GM18870 (cell line): ENCODE measurements around the gene S1PR2.
"Not testable (repeated sequence)": the region's sequence is repeated elsewhere in the genome, so short reads cannot be mapped to it uniquely, and the experiment has no call there.

Experiments used
- ATAC-seq: cut with Tn5 transposase; IDR thresholded peaks from one replicate; pipeline ENCODE4 v1.9.1; 2021; ENCODE audit warnings: moderate library complexity; ENCODE audit not compliant: unreplicated experiment

Gene S1PR2

DNA sequence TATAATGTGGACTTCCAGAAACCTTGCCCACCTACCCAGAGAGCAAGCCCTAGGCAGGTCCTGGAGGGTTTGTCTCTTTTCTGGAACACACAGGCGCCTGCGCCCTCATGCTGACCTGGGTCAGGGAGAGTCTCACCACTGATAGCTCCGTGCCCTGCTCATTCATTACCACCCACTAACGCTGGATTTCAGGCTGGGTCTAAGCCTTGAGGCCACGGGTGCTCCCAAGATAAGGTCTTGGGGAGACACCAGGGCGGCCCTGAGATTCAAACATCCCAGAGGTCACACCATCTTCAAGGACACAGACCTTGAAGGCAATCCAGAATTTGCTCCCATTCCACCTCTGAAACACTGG is 5.1 kb downstream of the S1PR2 start:
- ATAC-seq: no peak

DNA sequence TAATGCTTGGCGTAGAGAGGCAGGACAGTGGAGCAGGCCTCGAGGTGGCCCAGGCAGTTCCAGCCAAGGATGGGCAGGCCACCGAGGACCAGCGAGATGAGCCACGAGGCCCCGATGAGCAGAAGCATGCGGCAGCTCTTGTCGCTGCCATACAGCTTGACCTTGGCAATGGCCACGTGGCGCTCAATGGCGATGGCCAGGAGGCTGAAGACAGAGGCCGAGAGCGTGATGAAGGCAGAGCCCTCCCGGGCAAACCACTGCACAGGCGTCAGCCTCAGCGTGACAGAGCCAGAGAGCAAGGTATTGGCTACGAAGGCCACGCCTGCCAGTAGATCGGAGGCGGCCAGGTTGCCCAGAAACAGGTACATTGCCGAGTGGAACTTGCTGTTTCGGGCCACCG is 6.8 kb downstream of the S1PR2 start:
- no peak for ATAC-seq

DNA sequence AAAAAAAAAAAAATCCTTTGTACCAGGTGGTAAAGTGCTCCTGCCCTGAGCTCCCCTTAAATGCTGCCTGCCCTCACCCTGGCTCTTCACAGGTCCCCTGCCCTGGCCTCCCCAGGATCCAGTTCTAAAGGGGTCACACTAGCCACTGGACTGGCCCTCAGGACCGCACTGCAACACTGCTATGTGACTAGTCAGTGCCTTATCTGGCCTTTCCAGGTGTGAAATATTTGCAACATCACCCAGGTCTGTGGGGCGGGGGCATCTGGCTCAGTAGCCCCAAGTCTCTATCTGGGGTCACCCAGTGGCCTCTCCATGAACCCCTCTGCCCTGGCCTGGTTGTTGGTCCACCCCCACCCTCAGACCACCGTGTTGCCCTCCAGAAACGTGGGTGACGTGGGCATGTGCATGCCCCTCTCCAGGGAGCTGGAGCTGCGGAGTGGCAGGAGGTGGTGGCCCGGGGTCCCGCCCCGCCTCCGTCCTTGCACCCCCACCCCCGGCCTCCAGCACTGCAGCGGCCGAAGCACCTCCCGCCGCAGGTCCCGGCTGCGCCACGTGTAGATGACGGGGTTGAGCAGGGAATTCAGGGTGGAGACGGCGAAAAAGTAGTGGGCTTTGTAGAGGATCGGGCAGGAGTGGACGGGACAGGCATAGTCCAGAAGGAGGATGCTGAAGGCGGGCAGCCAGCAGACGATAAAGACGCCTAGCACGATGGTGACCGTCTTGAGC is 7.5 kb downstream of the S1PR2 start:
- ATAC-seq: no peak

DNA sequence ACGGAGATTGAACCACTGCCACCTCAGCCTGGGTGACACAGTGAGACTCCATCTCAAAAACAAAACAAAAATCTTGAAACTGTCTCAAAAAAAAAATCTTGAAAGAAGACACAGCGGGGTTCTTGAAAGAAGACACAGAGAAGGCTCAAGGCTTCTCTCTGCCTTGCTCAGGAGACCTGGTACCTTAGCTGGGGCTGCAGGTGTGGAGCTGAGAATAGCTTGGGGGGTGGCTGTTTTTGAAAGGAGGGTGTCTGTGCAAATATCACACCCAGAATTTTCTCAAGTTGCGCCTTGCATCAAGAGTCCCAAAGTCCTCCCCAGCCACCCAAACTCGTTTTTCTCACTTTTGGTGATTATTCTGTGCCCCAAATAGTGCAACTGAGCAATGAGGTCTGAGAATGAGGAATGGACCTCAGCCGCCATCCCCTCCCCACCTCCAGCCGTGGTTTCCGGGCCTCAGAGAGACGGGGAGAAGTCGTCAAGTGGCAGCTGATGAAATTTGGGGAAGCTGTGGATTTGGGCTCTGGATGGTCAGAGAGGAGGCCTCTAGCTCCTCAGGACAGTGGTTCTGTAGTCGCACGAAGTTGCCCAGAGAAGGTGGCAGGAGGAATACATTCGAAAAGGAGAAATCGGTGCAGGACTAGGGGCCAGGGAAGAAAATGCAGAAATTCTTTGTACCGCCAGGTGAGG is 8.8 kb downstream of the S1PR2 start:
- no peak for ATAC-seq

DNA sequence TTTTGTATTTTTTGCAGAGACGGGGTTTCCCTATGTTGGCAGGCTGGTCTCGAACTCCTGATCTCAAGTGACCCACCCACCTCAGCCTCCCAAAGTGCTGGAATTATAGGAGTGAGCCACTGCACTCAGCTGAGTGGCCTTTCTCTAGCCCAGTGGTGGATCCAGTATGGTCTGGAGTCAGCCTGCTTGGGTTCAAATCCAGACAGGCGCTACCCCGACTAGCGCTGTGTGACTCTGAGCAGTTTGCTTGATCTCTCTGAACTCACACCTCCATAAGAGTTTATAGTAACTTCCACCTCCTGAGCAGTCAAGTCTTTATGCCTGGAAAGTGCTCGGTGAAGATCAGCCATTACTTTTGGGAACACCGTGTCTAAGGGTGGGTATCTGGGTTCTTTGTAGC is 10.4 kb downstream of the S1PR2 start:
- no peak for ATAC-seq

DNA sequence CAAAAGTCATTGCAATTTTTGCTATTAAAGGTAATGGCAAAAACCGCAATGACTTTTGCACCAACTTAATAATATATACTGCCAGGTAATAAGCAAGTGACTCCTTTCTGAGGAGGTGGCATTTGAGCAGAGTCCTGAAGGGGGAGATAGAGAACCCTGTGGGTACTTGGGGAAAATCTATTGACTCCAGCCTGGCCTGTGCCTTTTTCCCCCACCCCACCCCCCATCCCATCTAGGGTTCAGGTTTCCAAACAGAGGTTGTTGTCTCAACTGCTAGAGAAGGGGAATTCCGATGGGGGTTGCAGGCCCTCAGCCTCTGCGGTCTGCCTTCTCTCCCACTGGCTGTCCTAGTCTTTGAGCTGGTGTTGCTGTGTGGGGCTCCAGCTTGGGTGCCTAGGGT is 11.5 kb downstream of the S1PR2 start:
- ATAC-seq: no peak

DNA sequence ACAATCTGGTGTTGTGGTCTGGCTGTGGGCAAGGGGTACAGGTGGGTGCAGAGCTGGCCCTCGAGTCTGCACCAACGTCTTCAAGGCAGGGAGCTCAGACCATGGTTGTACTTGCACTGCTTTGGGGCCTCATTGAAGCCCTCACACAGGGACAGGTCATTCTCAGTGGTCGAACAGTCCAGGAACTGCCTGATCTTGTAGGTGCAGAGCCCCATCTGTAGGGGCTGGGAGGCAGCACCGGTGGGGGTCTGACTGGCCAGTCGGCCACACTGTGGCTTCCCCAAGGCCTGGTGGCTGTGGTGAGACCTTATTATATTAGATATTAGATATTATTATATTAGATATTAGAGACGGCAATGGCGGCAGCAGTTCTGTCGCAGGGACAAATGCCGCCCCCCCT is 14.0 kb downstream of the S1PR2 start:
- ATAC-seq: no peak

DNA sequence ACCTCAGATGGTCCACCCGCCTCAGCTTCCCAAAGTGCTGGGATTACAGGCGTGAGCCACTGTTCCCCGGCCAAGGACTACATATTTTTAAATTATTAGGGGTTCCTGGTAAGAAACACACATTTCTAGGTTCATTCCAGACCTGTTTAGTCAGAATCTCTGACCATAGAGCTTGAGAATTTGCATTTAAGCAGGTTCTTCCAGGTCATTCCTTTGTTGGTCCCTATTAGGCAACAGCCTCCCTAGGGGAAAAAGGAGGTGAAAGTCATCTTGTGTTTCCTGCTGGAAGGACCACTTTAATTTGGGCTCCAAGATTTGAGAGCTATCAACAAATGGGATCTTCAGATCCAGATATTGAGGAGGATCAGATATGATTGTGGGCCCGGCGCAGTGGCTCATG is 16.3 kb downstream of the S1PR2 start:
- no peak for ATAC-seq

DNA sequence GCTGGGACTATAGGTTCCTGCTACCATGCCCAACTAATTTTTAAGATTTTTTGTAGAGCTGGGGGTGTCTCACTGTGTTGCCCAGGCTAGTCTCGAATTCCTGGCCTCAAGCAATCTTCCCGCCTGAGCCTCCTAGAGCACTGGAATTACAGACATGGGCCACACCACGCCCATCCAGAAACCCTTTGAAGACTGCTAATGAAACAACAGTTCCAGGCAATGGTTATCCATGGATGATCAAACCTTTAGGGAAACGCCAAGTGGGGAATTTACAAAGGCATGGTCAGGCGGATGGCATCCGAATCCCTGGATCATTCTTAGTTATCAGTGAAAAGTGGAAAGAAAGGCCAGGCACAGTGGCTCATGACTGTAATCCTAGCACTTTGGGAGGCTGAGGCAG is 19.4 kb downstream of the S1PR2 start:
- no peak for ATAC-seq

DNA sequence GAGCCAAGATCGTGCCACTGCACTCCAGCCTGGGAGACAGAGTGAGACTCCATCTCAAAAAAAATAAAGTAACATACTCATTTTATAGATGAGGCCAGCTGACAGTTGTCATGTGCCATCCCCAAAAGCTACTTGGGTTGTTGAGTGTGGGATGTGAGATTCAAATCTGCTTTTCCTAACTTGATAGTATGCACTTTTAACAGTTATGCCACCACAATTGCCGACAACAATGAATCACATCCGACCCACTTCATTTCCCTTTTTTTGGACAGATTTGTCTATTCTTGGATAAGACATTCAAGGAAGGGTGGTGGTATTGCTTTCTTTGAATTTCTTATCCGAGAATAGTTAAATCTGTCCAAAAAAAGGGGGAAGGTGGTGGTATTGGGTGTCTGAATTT is 20.1 kb downstream of the S1PR2 start:
- no peak for ATAC-seq

DNA sequence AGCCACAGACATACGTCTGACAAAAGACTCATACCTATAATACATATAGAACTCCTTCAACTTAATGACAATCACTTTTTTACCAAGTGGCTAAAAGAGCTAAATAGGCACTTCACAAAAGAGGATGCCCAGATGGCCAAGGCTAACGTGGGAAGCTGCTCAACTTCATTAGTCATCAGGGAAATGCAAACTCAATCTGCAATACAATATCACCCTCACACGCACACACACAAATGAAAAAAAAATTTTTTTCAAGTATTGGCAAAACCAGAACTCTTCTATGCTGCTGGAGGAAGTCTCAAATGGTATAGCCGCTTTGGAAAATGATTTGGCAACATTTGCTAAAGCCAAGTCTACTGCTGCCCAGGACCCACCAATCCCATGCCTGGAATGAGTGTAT is 21.8 kb downstream of the S1PR2 start:
- ATAC-seq: no peak

DNA sequence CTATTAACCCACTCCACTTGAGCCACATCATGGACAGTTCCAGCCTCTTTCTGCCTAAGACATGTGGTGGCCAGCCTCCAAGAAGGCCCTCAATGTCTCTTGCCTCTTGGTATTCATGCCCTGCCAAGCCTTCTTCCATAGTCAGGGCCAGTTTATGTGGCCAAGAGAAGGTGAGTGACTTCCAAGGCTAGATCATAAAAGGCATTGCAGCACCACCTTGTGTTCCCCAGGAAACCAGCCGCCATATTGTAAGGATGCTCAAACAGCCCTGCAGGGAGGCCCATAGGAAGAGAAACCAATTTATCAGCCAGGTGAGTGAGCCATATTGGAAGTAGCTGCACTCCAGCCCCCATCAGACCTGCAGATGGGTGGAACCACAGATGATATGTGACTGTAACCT is 24.1 kb downstream of the S1PR2 start:
- no peak for ATAC-seq

DNA sequence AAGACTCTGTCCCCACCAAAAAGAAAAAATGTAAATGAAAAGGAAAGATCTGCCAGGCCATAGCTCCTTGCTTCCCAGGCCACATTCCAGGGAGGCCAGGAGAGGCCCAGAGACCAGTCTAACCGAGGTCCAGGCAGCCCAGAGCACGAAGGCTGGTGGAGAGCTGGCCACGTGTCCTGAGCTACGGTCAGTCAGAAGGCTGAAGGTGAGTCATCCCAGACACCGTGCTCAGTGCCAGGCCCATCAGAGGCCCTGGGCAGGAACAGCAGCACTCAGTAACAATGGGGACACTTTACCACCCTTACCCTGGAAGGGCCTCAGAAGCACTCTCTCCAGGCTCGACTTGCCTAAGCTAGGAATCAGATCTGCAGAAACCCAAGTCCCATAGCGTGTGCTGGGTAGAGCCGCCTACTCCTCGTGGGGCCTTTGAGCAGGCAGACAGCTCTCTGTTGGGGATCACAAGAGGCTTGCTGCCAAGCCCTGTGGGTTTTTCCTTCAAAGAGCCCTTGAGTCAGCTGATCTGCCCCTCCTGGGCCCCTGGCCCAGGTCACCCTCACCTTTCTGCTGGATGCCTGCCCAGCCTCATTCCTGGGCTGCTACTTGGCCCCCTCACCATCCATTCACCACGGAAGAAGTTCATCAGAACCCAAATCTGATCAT is 24.8 kb downstream of the S1PR2 start:
- no peak for ATAC-seq

DNA sequence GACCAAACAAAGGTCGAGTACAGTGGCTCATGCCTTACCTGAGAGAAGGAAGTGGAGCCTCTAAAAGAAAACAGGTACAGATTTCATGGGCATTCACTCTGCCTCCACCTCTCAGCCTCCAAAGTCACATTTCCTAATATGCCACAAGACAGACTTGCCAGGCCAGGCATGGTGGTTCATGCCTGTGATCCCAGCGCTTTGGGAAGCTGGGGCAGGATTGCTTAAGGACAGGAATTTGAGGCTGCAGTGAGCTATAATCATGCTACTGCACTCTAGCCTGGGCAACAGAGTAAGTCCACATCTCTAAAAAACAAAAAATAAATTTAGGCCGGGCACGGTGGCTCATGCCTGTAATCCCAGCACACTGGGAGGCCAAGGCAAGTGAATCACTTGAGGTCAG is 25.5 kb downstream of the S1PR2 start:
- ATAC-seq: no peak

DNA sequence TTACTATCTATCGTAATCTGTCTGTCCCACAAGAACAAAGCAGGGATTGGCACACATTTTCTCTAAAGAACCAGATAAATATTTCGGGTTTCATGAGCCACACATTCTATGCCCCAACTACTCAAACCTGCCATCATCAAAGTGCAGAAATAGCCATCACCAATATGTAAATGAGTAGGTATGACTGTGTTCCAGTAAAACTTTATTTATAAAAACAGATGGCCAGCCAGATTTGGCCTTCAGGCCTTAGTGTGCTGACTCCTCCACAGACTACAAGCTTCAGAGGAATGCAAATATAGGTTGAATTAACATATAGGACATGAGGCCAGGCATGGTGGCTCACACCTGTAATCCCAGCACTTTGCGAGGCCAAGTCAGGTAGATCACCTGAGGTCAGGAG is 27.4 kb downstream of the S1PR2 start:
- ATAC-seq: no peak

DNA sequence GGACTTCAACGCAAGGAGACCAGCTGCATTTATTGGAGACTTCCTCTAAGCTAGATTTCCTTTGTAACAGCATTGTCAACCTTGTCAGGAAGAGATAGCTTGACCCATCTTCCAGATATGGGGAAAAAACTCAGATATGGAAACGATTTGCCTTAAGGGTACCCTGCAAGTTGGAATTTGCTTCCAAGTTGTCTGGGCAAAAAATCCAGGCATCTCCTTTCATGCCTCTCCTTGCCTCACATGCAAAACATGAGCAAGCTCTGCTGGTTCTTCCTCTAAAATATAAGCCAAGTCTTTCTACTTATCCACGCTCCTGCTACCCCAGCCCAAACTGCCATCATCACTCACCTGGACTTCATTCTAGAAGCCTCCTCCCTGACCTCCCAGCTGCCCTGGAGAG is 30.0 kb downstream of the S1PR2 start:
- no peak for ATAC-seq

DNA sequence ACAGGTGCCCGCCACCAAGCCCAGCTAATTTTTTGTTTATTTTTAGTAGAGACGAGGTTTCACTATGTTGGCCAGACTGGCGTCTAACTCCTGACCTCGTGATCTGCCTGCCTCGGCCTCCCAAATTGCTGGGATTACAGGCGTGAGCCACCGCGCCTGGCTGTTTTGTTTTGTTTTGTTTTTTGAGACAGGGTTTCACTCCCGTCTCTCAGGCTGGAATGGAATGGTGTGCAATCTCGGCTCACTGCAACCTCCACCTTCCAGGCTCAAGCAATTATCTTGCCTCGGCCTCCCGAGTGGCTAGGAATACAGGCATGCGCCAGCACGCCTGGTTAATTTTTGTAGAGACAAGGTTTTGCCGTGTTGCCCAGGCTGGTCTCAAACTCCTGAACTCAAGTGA is 31.0 kb downstream of the S1PR2 start:
- not testable (repeated sequence) for ATAC-seq

DNA sequence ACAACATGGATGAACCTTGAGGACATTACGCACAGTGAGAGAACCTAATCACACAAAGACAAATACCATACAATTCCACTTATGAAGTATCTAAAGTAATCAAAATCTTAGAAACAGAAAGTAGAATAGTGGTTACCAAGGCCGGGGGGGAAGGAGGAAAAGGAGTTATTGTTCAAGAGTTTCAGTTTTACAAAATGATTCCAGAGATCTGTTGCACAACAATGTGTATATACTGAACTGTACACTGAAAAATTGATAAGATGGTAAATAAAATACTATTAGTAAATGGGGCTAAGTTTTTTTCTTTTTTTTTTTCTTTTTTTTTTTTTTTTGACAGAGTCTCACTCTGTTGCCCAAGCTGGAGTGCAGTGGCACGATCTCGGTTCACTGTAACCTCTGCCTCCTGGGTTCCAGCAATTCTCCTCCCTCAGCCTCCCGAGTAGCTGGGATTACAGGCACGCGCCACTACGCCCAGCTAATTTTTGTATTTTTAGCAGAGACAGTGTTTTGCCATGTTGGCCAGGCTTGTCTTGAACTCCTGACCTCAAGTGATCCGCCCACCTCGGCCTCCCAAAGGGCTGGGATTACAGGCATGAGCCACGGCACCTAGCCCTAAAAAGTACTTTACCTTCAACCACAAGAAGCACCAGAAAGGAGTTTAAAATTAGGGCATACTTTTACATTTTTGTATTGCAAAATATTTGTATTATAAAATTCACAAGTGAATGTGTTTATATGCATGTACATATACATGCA is 32.1 kb downstream of the S1PR2 start:
- ATAC-seq: not testable (repeated sequence)

DNA sequence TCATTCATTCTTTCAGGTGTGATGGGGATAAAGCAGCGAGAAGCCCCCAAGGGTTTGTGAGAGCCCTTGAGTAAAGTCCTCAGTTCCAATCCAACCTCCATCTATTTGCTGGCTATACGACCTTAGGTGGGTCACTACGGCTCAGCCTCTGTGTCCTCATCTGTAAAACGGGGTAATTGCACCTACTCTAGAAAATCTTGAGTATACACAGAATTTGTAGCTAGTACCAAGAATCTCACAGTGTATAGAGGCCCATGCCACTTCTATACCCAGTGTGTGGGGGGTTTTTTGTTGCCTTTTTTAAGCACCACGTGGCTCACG is 36.0 kb downstream of the S1PR2 start:
- peak; percentile 34 for ATAC-seq

DNA sequence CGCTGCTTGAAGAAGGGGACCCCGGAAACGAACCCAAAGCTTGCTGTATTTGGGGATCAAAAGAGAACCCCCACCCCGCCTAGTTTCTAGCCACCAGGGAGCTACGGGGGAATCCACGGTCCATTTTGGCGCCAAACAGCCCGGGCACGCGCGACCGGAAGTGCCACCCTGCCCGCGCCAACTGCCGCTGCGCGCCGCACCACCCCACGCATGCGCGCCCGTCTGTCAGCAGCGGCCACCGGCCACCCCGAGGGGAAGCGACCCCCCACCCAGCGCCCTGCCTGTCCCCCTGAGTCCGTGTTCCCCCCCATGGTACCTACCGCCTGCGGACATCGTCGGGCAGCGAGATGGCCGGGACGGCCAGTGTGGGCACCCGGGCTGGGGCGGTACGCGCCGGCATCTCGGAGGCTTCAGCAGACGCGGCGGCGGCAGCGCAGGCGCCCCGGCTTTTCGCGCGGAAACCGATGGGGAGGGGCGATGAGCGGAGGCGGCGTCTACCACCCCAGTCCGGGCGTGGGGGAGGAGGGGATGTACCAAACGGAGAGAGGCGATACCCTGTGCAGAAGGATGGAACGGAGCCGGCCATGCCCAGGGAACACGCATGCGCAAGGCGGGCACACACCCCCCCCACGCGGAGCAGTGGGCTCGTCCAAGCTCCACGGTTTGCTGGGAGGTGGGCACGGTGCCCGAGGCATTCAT is 36.5 kb downstream of the S1PR2 start, which contains the start of gene DNMT1:
DNMT1 (minus strand) TSS at position 454 of the 699 bp plus-strand sequence; CDS start at position 400, 54 bp downstream.
- ATAC-seq: peak; percentile 59
